ENCODE data around the gene CHD9.

DNA sequence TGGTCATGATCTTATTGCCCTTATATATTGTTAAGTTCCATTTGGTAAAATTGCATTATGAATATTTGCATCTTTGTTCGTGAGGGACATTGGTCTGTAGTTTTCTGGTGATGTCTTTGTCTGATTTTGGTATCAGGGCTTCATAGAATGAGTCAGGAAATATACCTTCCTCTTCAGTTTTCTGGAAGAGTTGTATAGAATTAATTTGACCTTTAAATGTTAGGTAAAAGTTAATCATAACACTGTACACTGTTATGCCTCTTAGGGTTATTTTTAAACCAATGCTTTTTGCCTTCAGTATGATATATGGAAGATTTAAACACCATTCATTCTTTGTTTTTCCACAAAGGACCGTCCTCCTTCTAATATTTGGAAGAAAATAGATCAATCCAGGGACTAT, 180.0 kb downstream of the CHD9 start:
- TF ChIP-seq CTCF (IDR thresholded peaks at IDR 0.05): no peak
- no peak for TF ChIP-seq EZH2 (IDR thresholded peaks at IDR 0.05)
- TF ChIP-seq EZH2phosphoT487 (IDR thresholded peaks at IDR 0.05): no peak
